ENCODE measurements around the gene TRUB1.

- TF ChIP-seq, protein P1, sequence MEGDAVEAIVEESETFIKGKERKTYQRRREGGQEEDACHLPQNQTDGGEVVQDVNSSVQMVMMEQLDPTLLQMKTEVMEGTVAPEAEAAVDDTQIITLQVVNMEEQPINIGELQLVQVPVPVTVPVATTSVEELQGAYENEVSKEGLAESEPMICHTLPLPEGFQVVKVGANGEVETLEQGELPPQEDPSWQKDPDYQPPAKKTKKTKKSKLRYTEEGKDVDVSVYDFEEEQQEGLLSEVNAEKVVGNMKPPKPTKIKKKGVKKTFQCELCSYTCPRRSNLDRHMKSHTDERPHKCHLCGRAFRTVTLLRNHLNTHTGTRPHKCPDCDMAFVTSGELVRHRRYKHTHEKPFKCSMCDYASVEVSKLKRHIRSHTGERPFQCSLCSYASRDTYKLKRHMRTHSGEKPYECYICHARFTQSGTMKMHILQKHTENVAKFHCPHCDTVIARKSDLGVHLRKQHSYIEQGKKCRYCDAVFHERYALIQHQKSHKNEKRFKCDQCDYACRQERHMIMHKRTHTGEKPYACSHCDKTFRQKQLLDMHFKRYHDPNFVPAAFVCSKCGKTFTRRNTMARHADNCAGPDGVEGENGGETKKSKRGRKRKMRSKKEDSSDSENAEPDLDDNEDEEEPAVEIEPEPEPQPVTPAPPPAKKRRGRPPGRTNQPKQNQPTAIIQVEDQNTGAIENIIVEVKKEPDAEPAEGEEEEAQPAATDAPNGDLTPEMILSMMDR (IDR thresholded peaks at IDR 0.05), result no peak
- no peak for TF ChIP-seq POLR2A (IDR thresholded peaks at IDR 0.05)
Observed at GRCh38 chr10:114923551-114923950, 14.4 kb upstream of the TRUB1 start.

All from breast epithelium (tissue), 3 donors.